K562 (cell line): ENCODE results near the gene TARS1. TPM values are rescaled to one million over a fixed set of nuclear protein-coding genes. Genes with fewer than 3 reads are reported as not detected.

ENCODE experiments used
- ARID2 ChIP-seq: fragments of 450-650 bp; IDR thresholded peaks from 2 replicates; pipeline ENCODE4 v1.6.1; 2017; ENCODE audit warnings: antibody characterized with exemption, mild to moderate bottlenecking
- CBFB ChIP-seq: sonication (generic); formaldehyde crosslinking; IDR thresholded peaks from 2 replicates; pipeline ENCODE4 v1.4.0; 2020; ENCODE audit warnings: mild to moderate bottlenecking, missing genetic modification reagents
- CHD2 ChIP-seq: IDR thresholded peaks from 2 replicates; pipeline ENCODE4 v1.6.1; 2011; ENCODE audit warnings: low read depth, low read length
- DIDO1 ChIP-seq: fragments of 450-650 bp; IDR thresholded peaks from 2 replicates; pipeline ENCODE4 v1.6.1; 2016; ENCODE audit warnings: low read depth, missing biosample characterization, missing genetic modification characterization
- ELF2 ChIP-seq: fragments of 250-450 bp; sonication (Bioruptor Pico); IDR thresholded peaks from 2 replicates; pipeline ENCODE4 v1.5.0; 2021; ENCODE audit warnings: mild to moderate bottlenecking
- EP400 ChIP-seq: fragments of 450-650 bp; IDR thresholded peaks from 2 replicates; pipeline ENCODE4 v1.6.1; 2017; ENCODE audit warnings: antibody characterized with exemption, mild to moderate bottlenecking, moderate library complexity
- HDGF ChIP-seq: fragments of 450-650 bp; IDR thresholded peaks from 2 replicates; pipeline ENCODE4 v1.6.1; 2016
- NR2C2 ChIP-seq, 2 experiments: fragments of 200-800 bp in 1 of 2; sonication (Bioruptor generic) in 1 of 2; sonication (generic) in 1 of 2; formaldehyde crosslinking in 1 of 2; IDR thresholded peaks; 2 replicates each; pipeline versions ENCODE4 v1.6.1 to v1.8.0; 2016 to 2022; ENCODE audit warnings: mild to moderate bottlenecking in 1 of 2, missing compliant biosample characterization in 1 of 2, missing genetic modification characterization in 1 of 2, missing genetic modification reagents in 1 of 2
- POLR2AphosphoS5 ChIP-seq: IDR thresholded peaks from 2 replicates; pipeline ENCODE4 v1.6.1; 2011; ENCODE audit warnings: mild to moderate bottlenecking, low read depth, low read length, moderate library complexity; ENCODE audit not compliant: control insufficient read depth, insufficient read depth
- PRPF4 ChIP-seq: fragments of 200-400 bp; formaldehyde crosslinking; IDR thresholded peaks from one replicate; pipeline ENCODE4 v1.6.1; 2017; ENCODE audit warnings: low read length, low read depth, mild to moderate bottlenecking; ENCODE audit not compliant: insufficient read depth, poor library complexity, severe bottlenecking
- RBM25 ChIP-seq: fragments of 200-400 bp; formaldehyde crosslinking; IDR thresholded peaks from 2 replicates; pipeline ENCODE4 v1.6.1; 2018; ENCODE audit warnings: low read length, low read depth, moderate library complexity; ENCODE audit not compliant: severe bottlenecking
- SIN3B ChIP-seq: fragments of 450-650 bp; IDR thresholded peaks from 2 replicates; pipeline ENCODE4 v1.6.1; 2017; ENCODE audit warnings: low read depth, mild to moderate bottlenecking, moderate library complexity
- SIX5 ChIP-seq, 2 experiments: IDR thresholded peaks; 2 replicates each; pipeline ENCODE4 v1.6.1; 2011; ENCODE audit warnings: low read length in 2 of 2, borderline replicate concordance in 1 of 2, low read depth in 1 of 2, mild to moderate bottlenecking in 1 of 2, moderate library complexity in 1 of 2; ENCODE audit not compliant: insufficient read depth in 1 of 2
- SOX6 ChIP-seq: fragments of 450-650 bp; IDR thresholded peaks from 2 replicates; pipeline ENCODE4 v1.6.1; 2014; ENCODE audit warnings: mild to moderate bottlenecking
- SREBF2 ChIP-seq: sonication (generic); formaldehyde crosslinking; IDR thresholded peaks from 2 replicates; pipeline ENCODE4 v1.4.0; 2020; ENCODE audit warnings: mild to moderate bottlenecking, missing genetic modification reagents
- STAT6 ChIP-seq: sonication (generic); formaldehyde crosslinking; IDR thresholded peaks from 2 replicates; pipeline ENCODE4 v1.8.1; 2023; ENCODE audit warnings: mild to moderate bottlenecking, missing genetic modification reagents
- ZBTB7A ChIP-seq: IDR thresholded peaks from 2 replicates; pipeline ENCODE4 v1.6.1; 2011; ENCODE audit warnings: low read depth, mild to moderate bottlenecking, low read length, moderate library complexity, borderline replicate concordance; ENCODE audit not compliant: control insufficient read depth
- ZNF263 ChIP-seq: sonication (generic); formaldehyde crosslinking; IDR thresholded peaks from 2 replicates; pipeline ENCODE4 v1.8.0; 2022; ENCODE audit warnings: mild to moderate bottlenecking, missing genetic modification reagents, borderline replicate concordance
- ZNF280A ChIP-seq: fragments of 450-650 bp; IDR thresholded peaks from 2 replicates; pipeline ENCODE4 v1.6.1; 2018; ENCODE audit warnings: mild to moderate bottlenecking, low read depth; ENCODE audit not compliant: partially characterized antibody
- ZNF316 ChIP-seq: fragments of 450-650 bp; IDR thresholded peaks from 2 replicates; pipeline ENCODE4 v1.6.1; 2016
- ZNF696 ChIP-seq: fragments of 250-450 bp; sonication (Bioruptor Pico); conservative IDR thresholded peaks from 2 replicates; pipeline ENCODE4 v1.4.0; 2020; ENCODE audit warnings: mild to moderate bottlenecking, moderate library complexity
- polyA plus RNA-seq, 8 experiments: library from polyadenylated mRNA; depleted of rRNA in 4 of 8; stranded (reverse) in 5 of 8; unstranded in 3 of 8; fragments of >200 nt; fragmentation: Nextera tagmentation in 2 of 8; fragmentation: Illumina TruSeq in 1 of 8; extraction: Ambion mirVana in 2 of 8; extraction: Trizol in 1 of 8; gene quantifications; 2 replicates each; pipeline versions ENCODE4 v1.2.1 to v1.2.3, GENCODE V29; 2011 to 2014; ENCODE audit warnings: inconsistent platforms in 1 of 8, missing spikeins in 1 of 8
- total RNA-seq, 7 experiments: library from RNA; depleted of rRNA in 6 of 7; stranded (reverse); fragments of >200 nt in 6 of 7; fragmentation: Illumina TruSeq in 2 of 7; extraction: Trizol in 2 of 7; gene quantifications; 2 replicates each; pipeline versions ENCODE4 v1.2.1 to v1.2.3, GENCODE V29; 2011 to 2021; ENCODE audit warnings: low replicate concordance in 1 of 7
- TF ChIP-seq, protein P1 (sequence below): sonication (generic); formaldehyde crosslinking; IDR thresholded peaks from 2 replicates; pipeline ENCODE4 v1.8.1; 2023; ENCODE audit warnings: mild to moderate bottlenecking, missing genetic modification reagents

Gene TARS1
- total and polyA plus RNA-seq, 9 of the 15 experiments (the other 6 are each of a cell fraction or from before 2014, with no cell fraction given) = 263 to 518 (median 439) TPM

DNA sequence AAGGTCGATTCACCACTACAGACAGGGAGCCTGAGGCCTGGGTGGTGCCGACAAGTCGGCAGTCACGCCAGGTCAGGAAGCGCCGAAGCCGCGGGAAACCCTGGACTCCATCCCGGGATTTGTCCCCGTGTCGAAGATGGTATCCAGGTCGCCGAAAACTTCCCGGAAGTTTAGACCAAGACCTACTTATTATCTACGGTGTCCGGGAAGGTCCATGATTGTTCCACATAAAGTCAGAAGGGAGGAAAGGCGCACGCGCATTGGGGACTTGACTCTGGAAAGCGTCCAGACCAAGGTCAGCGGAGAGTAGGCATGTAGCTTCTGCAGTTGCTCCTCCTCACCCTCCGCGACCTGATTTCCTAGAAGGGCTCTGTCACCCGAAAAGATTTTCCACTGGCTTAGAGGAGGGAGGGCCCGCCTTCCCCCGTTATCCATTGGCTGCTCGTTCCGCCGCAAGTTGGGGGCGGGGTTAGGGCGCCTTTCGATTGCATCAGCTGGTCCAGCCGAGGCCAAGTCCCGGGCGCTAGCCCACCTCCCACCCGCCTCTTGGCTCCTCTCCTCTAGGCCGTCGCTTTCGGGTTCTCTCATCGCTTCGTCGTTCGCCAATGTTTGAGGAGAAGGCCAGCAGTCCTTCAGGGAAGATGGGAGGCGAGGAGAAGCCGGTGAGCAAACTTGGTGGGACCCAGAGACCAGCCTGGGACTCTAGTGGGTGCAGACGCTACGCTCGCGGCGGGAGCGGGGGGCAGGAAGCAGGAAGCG lies at the start of gene TARS1 (continued):
- TF ChIP-seq STAT6 = no peak
- 0 out of 2 replicates have a peak, but pooled peaks have one; percentile 74 for TF ChIP-seq SREBF2 (CRISPR knock-in tag)
- TF ChIP-seq, protein P1, sequence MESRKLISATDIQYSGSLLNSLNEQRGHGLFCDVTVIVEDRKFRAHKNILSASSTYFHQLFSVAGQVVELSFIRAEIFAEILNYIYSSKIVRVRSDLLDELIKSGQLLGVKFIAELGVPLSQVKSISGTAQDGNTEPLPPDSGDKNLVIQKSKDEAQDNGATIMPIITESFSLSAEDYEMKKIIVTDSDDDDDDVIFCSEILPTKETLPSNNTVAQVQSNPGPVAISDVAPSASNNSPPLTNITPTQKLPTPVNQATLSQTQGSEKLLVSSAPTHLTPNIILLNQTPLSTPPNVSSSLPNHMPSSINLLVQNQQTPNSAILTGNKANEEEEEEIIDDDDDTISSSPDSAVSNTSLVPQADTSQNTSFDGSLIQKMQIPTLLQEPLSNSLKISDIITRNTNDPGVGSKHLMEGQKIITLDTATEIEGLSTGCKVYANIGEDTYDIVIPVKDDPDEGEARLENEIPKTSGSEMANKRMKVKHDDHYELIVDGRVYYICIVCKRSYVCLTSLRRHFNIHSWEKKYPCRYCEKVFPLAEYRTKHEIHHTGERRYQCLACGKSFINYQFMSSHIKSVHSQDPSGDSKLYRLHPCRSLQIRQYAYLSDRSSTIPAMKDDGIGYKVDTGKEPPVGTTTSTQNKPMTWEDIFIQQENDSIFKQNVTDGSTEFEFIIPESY (CRISPR knock-in tag) = no peak
- TF ChIP-seq DIDO1 (tag) = no peak; the same call in none of the 2 replicates
- peak; percentile 71 for TF ChIP-seq NR2C2 (CRISPR knock-in tag; IDR thresholded peaks at IDR 0.05)
- TF ChIP-seq NR2C2 (tag; IDR thresholded peaks at IDR 0.05) = peak; percentile 94
- TF ChIP-seq RBM25 = peak; percentile 89
- peak; percentile 77 for TF ChIP-seq POLR2AphosphoS5
- TF ChIP-seq ZBTB7A = peak; percentile 92
- TF ChIP-seq ZNF696 (CRISPR knock-in tag) = no peak
- peak; percentile 74 for TF ChIP-seq CHD2
- TF ChIP-seq EP400 = peak; percentile 100
- TF ChIP-seq ZNF280A = no peak
- TF ChIP-seq HDGF = peak; percentile 63; the same call in 1 of the 2 replicates
- TF ChIP-seq ELF2 (CRISPR knock-in tag) = peak; percentile 84
- peak; percentile 51 for TF ChIP-seq ZNF263 (CRISPR knock-in tag)
- TF ChIP-seq ZNF316 = peak; percentile 62
- no peak for TF ChIP-seq CBFB (CRISPR knock-in tag)
- peak; percentile 74 for TF ChIP-seq PRPF4
- peak; percentile 62; the same call in 1 of the 2 replicates for TF ChIP-seq SIN3B
- TF ChIP-seq SOX6 = peak; percentile 31; the same call in 1 of the 2 replicates
- TF ChIP-seq ARID2 = no peak
- TF ChIP-seq SIX5 (IDR thresholded peaks at IDR 0.05; ENCODE audit: borderline replicate concordance in 1 of 2, insufficient read depth in 1 of 2, low read depth in 1 of 2, low read length in 2 of 2) = no peak
